ENCODE data around the gene ZMAT2. TPM values are rescaled to one million over a fixed set of nuclear protein-coding genes. Genes with fewer than 3 reads are reported as not detected.
"Not testable (repeated sequence)": the region's sequence is repeated elsewhere in the genome, so short reads cannot be mapped to it uniquely, and the experiment has no call there.

The ZMAT2 gene
- total RNA-seq, 3 donors from 2014 or later = 83.2 to 91.9 (median 83.6) TPM

DNA sequence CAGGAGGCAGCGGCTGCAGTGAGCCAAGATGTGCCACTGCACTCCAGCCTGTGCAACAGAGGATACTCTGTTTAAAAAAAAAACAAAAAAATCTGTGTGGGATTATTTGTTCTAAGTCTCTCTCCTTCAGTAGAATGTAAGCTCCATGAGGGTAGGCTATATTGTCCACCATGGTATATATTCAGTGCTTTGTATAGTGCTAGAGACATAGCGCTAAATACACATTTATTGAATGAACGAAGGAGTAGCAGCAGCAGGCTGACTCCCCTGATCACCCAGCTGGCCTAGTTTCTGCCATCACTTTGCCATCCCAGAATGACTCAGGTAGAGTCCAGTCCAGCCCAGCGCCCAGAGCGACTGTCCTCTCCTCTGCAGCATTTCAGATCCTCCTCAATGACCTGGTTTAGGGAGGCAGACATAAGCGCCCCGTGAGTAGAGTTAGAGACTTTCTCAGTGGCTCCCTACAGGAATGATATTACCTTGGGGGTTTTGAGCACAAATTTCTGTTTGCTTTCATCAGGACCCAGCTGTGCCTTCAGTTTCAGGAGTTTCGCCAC lies 9.8 kb upstream of the ZMAT2 start:
- Mint-ChIP-seq H3K9me3 (no peaks in the 10 kb centered on the region), H3K4me1 (ENCODE audit: low read depth) (peaks cover 36% of the 10 kb centered on the region), H3K4me3 (peak overlapping the region; percentile 100), H3K36me3 (ENCODE audit: insufficient read depth) (peaks cover 12% of the 10 kb centered on the region), H3K27me3 (ENCODE audit: low read depth) (no peaks in the 10 kb centered on the region)
- DNase-seq (no peak), ATAC-seq (no peak)

DNA sequence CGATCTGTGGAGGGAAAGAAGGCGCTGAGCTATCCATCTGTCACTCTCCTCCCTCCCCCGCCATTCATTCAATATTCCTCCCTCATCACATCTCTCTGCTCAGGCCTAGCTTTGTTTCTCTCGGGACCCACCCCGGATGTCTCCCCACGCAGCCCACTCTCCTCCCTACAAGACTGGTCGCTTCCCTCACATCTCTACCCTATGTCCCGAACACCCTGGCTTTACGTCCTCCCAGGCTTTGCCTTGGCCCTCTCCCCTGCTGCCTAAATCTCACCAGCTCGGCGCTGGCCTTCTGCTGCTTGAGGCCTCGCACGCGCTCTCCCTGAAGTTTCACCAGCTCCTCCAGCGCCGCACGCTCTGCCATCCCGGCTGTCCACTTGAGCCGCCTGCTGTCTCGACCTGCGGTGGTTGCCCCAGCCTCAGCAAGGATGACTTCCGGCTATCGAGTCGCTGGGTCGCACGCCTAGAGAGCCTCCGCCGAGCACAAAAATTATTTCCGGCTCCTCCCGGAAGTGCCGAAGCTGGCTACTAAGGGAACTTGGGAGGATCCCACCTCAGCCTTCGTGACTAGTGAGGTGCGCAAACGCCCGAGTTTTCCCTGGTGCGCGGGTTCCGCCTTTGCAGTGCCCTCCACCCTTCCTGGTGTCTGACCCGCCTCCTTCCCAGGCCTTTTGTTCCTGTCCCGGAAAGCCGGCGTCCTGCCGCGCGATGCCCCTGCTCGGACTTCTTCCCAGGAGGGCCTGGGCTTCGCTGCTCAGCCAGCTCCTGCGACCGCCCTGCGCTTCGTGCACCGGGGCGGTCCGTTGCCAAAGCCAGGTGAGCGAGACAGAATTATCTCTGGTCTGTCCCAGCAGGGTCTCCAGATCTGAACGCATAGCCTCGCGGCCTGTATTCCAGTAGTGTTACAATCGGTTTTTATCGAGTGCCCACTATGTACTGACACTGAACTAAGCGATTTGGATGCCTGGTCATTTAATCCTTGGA lies 9.0 kb upstream of the ZMAT2 start, which contains the start of the genes HARS1 and HARS2:
TSS of gene HARS1 (minus strand) at position 430 of the 984 bp plus-strand sequence. CDS start at position 364, 66 bp downstream.
TSS of gene HARS2 (plus strand) at position 515 of the 984 bp plus-strand sequence. CDS start at position 709, 194 bp downstream.
- H3K4me3 Mint-ChIP-seq = peak within 1 kb of the TSS; percentile 100
- peaks cover 38% of the 10 kb centered on the region for H3K4me1 Mint-ChIP-seq (ENCODE audit: low read depth)
- ATAC-seq (peak; percentile 97), DNase-seq (peak; percentile 72)
- H3K36me3 Mint-ChIP-seq (ENCODE audit: insufficient read depth) = peaks cover 18% of the 10 kb centered on the region
- no peaks in the 10 kb centered on the region for H3K27me3 Mint-ChIP-seq (ENCODE audit: low read depth)
- H3K9me3 Mint-ChIP-seq = no peaks in the 10 kb centered on the region

DNA sequence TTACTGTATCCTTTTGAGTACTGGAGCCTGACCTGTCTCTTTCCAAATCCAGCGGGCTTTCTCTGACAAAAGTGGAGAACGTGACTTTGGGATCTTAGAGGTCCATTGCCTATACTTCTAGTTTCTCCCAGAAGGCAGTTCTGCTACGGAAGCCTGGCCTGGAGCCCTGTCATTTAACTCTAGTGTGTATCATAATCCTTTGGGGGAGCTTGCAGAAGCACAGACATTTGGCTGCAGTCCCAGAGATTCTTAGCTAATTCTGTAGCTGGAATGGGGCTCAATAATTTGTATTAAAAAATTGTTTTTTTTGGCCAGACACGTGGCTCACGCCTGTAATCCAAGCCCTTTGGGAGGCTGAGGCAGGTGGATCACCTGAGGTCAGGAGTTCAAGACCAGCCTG lies 6.0 kb upstream of the ZMAT2 start:
- Mint-ChIP-seq H3K4me3 (no peak overlapping the region), H3K27me3 (ENCODE audit: low read depth) (no peaks in the 10 kb centered on the region), H3K9me3 (no peaks in the 10 kb centered on the region), H3K36me3 (ENCODE audit: insufficient read depth) (peaks cover 42% of the 10 kb centered on the region), H3K4me1 (ENCODE audit: low read depth) (peaks cover 34% of the 10 kb centered on the region)
- DNase-seq (no peak), ATAC-seq (no peak)

DNA sequence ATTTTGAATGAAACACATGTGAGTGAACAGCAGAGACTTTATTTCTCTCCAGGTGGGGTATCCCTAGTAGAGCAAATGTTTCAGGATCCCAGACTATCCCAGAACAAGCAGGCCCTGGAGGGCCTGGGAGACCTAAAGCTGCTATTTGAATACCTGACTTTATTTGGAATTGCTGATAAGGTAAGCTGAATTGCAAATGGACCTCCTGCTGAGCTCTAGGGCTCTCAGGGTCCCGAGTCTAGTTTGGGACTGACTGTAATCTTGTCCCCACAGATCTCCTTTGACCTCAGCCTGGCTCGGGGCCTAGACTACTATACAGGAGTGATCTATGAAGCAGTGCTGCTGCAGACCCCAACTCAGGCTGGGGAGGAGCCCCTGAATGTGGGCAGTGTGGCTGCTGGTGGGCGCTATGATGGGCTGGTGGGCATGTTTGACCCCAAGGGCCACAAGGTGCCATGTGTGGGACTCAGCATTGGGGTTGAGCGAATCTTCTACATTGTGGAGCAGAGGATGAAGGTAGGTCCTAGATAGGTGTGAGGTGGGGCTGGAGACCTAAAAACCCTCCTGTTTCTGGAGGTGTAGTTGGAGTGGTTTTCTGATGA lies 3.3 kb upstream of the ZMAT2 start:
- DNase-seq (no peak), ATAC-seq (no peak)
- Mint-ChIP-seq H3K27me3 (ENCODE audit: low read depth) (no peaks in the 10 kb centered on the region), H3K9me3 (no peaks in the 10 kb centered on the region), H3K4me3 (no peak overlapping the region), H3K36me3 (ENCODE audit: insufficient read depth) (peaks cover 41% of the 10 kb centered on the region), H3K4me1 (ENCODE audit: low read depth) (peaks cover 32% of the 10 kb centered on the region)

DNA sequence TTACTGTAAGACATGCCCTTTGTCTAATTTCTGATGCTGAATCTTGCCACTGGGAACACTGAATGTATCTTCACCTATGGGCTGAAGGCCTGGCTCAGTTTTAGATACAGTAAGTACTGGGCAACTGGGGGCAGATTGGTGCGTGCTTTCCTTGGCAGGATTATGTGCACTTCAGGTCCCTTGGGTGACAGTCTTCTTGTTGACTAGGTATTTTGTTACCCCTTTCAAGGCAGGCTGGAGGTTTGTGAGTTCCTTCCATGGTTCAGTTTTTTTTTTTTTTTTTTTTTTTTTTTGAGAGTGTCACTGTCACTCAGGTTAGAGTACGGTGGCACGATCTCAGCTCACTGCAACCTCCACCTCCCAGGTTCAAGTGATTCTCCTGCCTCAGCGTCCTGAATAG lies 7.6 kb downstream of the ZMAT2 start:
- Mint-ChIP-seq H3K36me3 (ENCODE audit: insufficient read depth) (peaks cover 24% of the 10 kb centered on the region), H3K4me3 (no peak overlapping the region), H3K9me3 (no peaks in the 10 kb centered on the region), H3K27me3 (ENCODE audit: low read depth) (no peaks in the 10 kb centered on the region), H3K4me1 (ENCODE audit: low read depth) (peaks cover 17% of the 10 kb centered on the region)
- no peak for ATAC-seq
- no peak for DNase-seq

DNA sequence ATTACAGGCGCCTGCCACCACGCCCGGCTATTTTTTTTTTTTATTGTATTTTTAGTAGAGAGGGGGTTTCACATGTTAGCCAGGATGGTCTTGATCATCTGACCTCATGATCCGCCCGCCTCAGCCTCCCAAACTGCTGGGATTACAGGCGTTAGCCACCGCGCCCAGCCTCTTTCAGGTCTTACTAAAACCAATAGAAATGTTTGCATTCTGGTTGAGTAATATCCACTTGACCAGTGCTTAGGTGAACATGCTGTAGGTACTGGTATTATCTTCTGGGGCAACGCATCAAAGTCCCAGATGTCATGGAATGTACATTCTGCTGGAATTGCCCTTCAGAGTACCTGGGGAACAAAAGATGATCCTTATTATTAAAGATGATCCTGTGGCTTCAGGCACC lies 8.5 kb downstream of the ZMAT2 start:
- DNase-seq, H3K9me3 Mint-ChIP-seq: not testable (repeated sequence)

DNA sequence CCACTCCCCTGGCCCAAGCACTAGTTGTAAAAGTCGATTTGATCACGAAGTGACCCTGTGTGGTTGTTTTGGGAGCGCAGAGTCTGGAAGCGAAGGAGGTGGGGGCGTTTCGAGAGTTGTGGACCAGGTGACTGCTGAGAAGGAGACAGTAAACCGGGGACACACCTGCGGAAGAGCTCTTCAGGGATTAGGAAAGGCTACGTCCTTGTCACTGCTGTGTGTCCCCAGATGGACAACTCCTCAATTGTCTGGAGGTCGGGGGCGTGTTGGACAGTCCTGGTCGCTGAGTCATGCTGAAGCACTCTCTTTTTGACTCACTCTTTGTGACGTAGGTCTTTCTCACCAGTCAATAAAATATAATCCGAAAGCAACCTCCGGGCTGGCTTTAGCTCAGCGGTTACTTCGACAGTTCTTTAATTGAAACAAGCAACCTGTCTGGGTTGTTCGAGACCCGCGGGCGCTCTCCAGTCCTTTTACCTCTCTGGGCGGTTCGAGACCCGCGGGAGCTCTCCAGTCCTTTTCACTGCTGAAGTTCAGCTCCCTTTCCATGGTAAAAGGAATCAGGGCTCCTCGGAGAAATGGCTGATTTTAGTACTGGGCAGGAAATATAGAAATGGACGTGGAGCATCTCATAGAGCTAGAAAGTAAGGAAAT lies 10.8 kb downstream of the ZMAT2 start:
- peaks cover 3% of the 10 kb centered on the region for H3K36me3 Mint-ChIP-seq (ENCODE audit: insufficient read depth)
- H3K4me3 Mint-ChIP-seq = peak overlapping the region; percentile 91
- H3K4me1 Mint-ChIP-seq (ENCODE audit: low read depth) = peaks cover 23% of the 10 kb centered on the region
- no peaks in the 10 kb centered on the region for H3K27me3 Mint-ChIP-seq (ENCODE audit: low read depth)
- peak; percentile 96 to 97 for ATAC-seq
- DNase-seq = peak; percentile 90
- H3K9me3 Mint-ChIP-seq = no peaks in the 10 kb centered on the region

More for the DNA sequence above, 8.5 kb downstream of the ZMAT2 start:
- H3K4me1 Mint-ChIP-seq (ENCODE audit: low read depth) = peaks cover 22% of the 10 kb centered on the region
- H3K4me3 Mint-ChIP-seq; H3K27me3 Mint-ChIP-seq (ENCODE audit: low read depth); ATAC-seq: not testable (repeated sequence)
- peaks cover 18% of the 10 kb centered on the region for H3K36me3 Mint-ChIP-seq (ENCODE audit: insufficient read depth)

DNA sequence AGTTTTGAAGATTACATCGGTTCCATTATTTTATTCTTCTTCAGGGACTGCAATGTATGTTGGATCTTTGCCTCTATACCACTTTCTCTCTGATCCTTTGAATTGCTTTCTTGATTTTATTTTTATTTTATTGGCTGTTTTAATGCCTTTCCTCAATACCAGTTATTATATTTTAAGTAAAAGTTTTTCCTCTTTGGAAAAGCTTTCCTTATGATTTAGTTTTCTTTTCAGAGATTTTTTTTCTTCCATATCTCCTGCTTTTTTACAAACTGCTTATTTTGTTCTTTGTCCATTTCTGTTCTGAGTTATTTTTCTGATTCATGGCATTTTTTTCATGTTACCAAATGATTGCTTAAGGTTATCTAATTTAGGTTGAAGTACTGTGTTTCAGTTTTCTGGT lies 11.5 kb downstream of the ZMAT2 start:
- ATAC-seq = no peak
- no peak for DNase-seq
- Mint-ChIP-seq H3K4me3 (peak overlapping the region; percentile 91), H3K4me1 (ENCODE audit: low read depth) (peaks cover 23% of the 10 kb centered on the region), H3K9me3 (no peaks in the 10 kb centered on the region), H3K36me3 (ENCODE audit: insufficient read depth) (no peaks in the 10 kb centered on the region), H3K27me3 (ENCODE audit: low read depth) (no peaks in the 10 kb centered on the region)

DNA sequence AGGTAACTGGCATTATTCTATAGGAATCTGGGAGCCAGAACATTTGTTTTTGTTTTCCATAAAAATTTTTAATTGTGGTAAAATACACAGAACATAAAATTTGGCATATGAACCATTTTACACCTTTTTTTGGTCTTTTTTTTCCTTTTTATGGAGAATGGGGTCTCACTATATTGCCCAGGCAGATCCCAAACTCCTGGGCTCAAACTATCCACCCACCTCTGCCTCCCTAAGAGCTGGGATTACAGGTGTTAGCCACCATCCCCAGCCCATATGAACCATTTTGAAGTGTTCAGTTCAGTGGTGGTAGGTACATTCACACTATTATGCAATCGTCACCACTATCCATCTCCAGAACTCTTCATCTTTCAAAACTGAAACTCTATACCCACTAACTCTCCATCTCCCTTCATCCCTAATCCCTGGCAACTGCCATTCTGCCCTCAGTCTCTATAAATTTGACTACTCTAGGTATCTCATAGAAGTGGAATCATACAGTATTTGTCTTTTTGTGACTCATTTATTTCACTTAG lies 13.4 kb downstream of the ZMAT2 start:
- peaks cover 23% of the 10 kb centered on the region for H3K4me1 Mint-ChIP-seq (ENCODE audit: low read depth)
- no peaks in the 10 kb centered on the region for H3K9me3 Mint-ChIP-seq

DNA sequence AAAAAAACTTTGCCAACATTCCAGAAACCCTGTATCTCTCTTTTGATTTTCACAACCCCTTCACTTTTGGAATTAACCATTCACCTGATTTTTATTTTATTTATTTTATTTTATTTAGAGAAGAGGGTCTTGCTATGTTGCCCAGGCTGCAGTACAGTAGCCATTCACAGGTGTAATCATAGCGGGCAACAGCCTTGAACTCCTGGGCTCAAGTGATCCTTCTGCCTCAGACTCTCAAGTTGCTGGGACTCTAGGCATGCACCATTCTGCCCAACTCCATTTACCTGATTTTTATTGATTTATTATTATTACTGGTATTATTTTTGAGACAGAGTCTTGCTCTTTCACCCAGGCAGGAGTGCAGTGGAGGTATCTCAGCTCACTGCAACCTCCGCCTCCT lies 16.0 kb downstream of the ZMAT2 start:
- DNase-seq; ATAC-seq; H3K36me3 Mint-ChIP-seq (ENCODE audit: insufficient read depth); H3K9me3 Mint-ChIP-seq; H3K4me3 Mint-ChIP-seq; H3K27me3 Mint-ChIP-seq (ENCODE audit: low read depth): not testable (repeated sequence)
- H3K4me1 Mint-ChIP-seq (ENCODE audit: low read depth) = peaks cover 15% of the 10 kb centered on the region

More for the DNA sequence above, 13.4 kb downstream of the ZMAT2 start:
- Mint-ChIP-seq H3K27me3 (ENCODE audit: low read depth) (no peaks in the 10 kb centered on the region), H3K4me3 (peak overlapping the region; percentile 16), H3K36me3 (ENCODE audit: insufficient read depth) (no peaks in the 10 kb centered on the region)
- no peak for ATAC-seq
- no peak for DNase-seq

DNA sequence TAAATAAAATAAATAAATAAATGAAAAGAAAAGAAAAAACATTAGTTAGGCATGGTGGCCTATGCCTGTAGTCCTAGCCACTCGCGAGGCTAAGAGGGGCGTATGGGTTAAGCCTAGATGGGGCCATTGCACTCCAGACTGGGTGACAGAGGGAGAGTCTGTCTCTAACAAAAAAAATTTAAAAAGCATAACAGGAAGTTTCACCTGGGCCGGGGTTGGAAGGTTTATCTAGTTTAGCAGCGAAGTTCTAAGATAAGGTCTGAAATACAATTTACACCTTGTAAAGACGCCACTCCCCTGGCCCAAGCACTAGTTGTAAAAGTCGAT lies 18.0 kb downstream of the ZMAT2 start:
- Mint-ChIP-seq H3K4me1 (ENCODE audit: low read depth) (peaks cover 4% of the 10 kb centered on the region), H3K9me3 (no peaks in the 10 kb centered on the region), H3K36me3 (ENCODE audit: insufficient read depth) (no peaks in the 10 kb centered on the region), H3K4me3 (no peak overlapping the region), H3K27me3 (ENCODE audit: low read depth) (peaks cover 4% of the 10 kb centered on the region)
- no peak for DNase-seq
- no peak for ATAC-seq

DNA sequence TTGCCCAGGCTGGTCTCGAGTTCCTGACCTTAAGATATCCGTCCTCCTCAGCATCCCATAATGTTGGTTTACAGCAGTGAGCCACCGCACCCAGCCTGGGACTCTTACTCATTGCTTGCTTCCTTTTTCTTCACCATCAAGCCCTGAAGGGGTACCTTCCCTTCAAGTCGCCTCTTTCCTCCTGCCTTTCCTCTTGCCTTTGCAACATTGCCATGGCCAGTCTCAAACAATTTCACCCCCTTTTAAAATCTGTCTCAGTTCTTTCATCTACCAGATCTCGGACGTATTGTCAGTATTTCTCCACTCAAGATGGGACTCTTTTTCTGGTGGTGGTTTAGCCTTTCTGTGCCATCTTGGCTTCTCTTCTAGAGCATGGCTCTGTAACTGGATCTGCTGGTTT lies 20.5 kb downstream of the ZMAT2 start:
- H3K4me3 Mint-ChIP-seq; DNase-seq; H3K9me3 Mint-ChIP-seq; ATAC-seq; H3K36me3 Mint-ChIP-seq (ENCODE audit: insufficient read depth); H3K4me1 Mint-ChIP-seq (ENCODE audit: low read depth): not testable (repeated sequence)
- peaks cover 10% of the 10 kb centered on the region for H3K27me3 Mint-ChIP-seq (ENCODE audit: low read depth)

DNA sequence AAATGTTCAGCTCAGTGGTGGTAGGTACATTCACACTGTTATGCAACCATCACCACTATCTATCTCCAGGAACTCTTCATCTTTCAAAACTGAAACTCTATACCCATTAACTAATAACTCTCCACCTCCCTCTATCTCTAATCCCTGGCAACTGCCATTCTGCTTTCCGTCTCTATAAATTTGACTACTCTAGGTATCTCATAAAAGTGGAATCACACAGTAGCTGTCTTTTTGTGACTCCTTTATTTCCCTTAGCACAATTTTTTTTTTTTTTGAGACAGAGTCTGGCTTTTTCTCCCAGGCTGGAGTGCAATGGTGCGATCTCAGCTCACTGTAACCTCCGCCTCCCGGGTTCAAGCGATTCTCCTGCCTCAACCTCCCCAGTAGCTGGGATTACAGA lies 21.1 kb downstream of the ZMAT2 start:
- DNase-seq; H3K9me3 Mint-ChIP-seq; ATAC-seq; H3K4me3 Mint-ChIP-seq; H3K36me3 Mint-ChIP-seq (ENCODE audit: insufficient read depth); H3K4me1 Mint-ChIP-seq (ENCODE audit: low read depth): not testable (repeated sequence)
- H3K27me3 Mint-ChIP-seq (ENCODE audit: low read depth) = peaks cover 15% of the 10 kb centered on the region

Data from activated T-cell treated with anti-CD3 and anti-CD28 coated beads, Interleukin-2, amount 50 U/mL, for 4 hours (primary cell).